Keratinocyte (primary cell): Measurements from ENCODE around the gene DNAJA4. TPM values are rescaled to one million over a fixed set of nuclear protein-coding genes. Genes with fewer than 3 reads are reported as not detected.

Source experiments
- DNase-seq: peaks from one replicate; pipeline ENCODE4 v3.0.0-alpha.2; 2011; ENCODE audit warnings: low read depth, missing footprints, low spot score
- FAIRE-seq: peaks from 2 replicates; lab custom pipeline; 2011; peaks lifted over from hg19 to GRCh38; lab: Jason Lieb, UNC
- H2AFZ ChIP-seq: 2 replicates; pipeline ENCODE4 v1.6.0; 2012; ENCODE audit warnings: low read length, control low read depth, inconsistent platforms; ENCODE audit not compliant: control insufficient read depth
- H3K27ac ChIP-seq: 2 replicates; pipeline ENCODE4 v1.5.1; 2011; ENCODE audit warnings: low read length; ENCODE audit not compliant: control insufficient read depth, insufficient read depth
- H3K27me3 ChIP-seq: 3 replicates; pipeline ENCODE4 v1.6.0; 2011; ENCODE audit warnings: low read length; ENCODE audit not compliant: control insufficient read depth, insufficient read depth; ENCODE audit errors: extremely low read depth
- H3K36me3 ChIP-seq, 2 experiments: 2 replicates in 1 of 2; 3 replicates in 1 of 2; pipeline ENCODE4 v1.5.1; 2011; ENCODE audit warnings: low read length in 2 of 2, mild to moderate bottlenecking in 1 of 2; ENCODE audit not compliant: control insufficient read depth in 2 of 2, insufficient read depth in 2 of 2; ENCODE audit errors: extremely low read depth in 1 of 2
- H3K4me1 ChIP-seq: 3 replicates; pipeline ENCODE4 v1.5.1; 2011; ENCODE audit warnings: low read length; ENCODE audit not compliant: control insufficient read depth, insufficient read depth; ENCODE audit errors: extremely low read depth
- H3K4me2 ChIP-seq: 3 replicates; pipeline ENCODE4 v1.6.0; 2011; ENCODE audit warnings: low read depth, low read length; ENCODE audit not compliant: control insufficient read depth, insufficient read depth; ENCODE audit errors: extremely low read depth
- H3K4me3 ChIP-seq, 3 experiments: fragments of 200-600 bp in 1 of 3; sonication (generic) in 1 of 3; 2 replicates in 2 of 3; 3 replicates in 1 of 3; pipeline ENCODE4 v1.5.1; 2011 to 2016; ENCODE audit warnings: low read length in 3 of 3, mild to moderate bottlenecking in 3 of 3, control low read depth in 2 of 3, inconsistent platforms in 1 of 3, low read depth in 1 of 3, mixed read lengths in 1 of 3, mixed run types in 1 of 3, moderate library complexity in 1 of 3; ENCODE audit not compliant: control insufficient read depth in 2 of 3, insufficient read depth in 2 of 3; ENCODE audit errors: extremely low read depth in 1 of 3
- H3K79me2 ChIP-seq: 2 replicates; pipeline ENCODE4 v1.6.0; 2012; ENCODE audit warnings: low read length; ENCODE audit not compliant: control insufficient read depth, insufficient read depth
- H3K9ac ChIP-seq: 3 replicates; pipeline ENCODE4 v1.6.0; 2011; ENCODE audit warnings: low read length; ENCODE audit not compliant: control insufficient read depth, insufficient read depth; ENCODE audit errors: extremely low read depth
- H3K9me1 ChIP-seq: 3 replicates; pipeline ENCODE4 v1.6.0; 2011; ENCODE audit warnings: low read length; ENCODE audit not compliant: control insufficient read depth, insufficient read depth; ENCODE audit errors: extremely low read depth
- H3K9me3 ChIP-seq: 2 replicates; pipeline ENCODE4 v1.5.1; 2012; ENCODE audit warnings: low read depth, low read length; ENCODE audit not compliant: control insufficient read depth
- H4K20me1 ChIP-seq: 3 replicates; pipeline ENCODE4 v1.6.0; 2011; ENCODE audit warnings: low read length; ENCODE audit not compliant: control insufficient read depth, insufficient read depth; ENCODE audit errors: extremely low read depth
- EZH2 ChIP-seq: IDR thresholded peaks from one replicate; pipeline ENCODE4 v1.6.1; 2012; ENCODE audit warnings: inconsistent platforms, mild to moderate bottlenecking, low read length, moderate library complexity
- dilution Hi-C: fragments of 300-500 bp; cut with MboI; formaldehyde crosslinking; loops from one replicate; pipeline ENCODE4 v1.7.0; 2020; ENCODE audit warnings: low sequenced_read_pairs; ENCODE audit not compliant: extremely low pct_ligation_motif_present
- polyA plus RNA-seq, 5 experiments: library from polyadenylated mRNA; depleted of rRNA in 3 of 5; stranded (reverse) in 3 of 5; stranded (forward) in 1 of 5; unstranded in 1 of 5; fragments of >200 nt; gene quantifications; 1 replicate in 1 of 5; 2 replicates in 3 of 5; 3 replicates in 1 of 5; pipeline versions ENCODE4 v1.2.1 to v1.2.3, GENCODE V29; 2011 to 2012; ENCODE audit warnings: missing spikeins in 2 of 5, low read depth in 1 of 5, low replicate concordance in 1 of 5
- TF ChIP-seq, protein P1 (sequence below), 3 experiments: IDR thresholded peaks in 1 of 3; conservative IDR thresholded peaks in 1 of 3; optimal IDR thresholded peaks in 1 of 3; 2 replicates in 2 of 3; 3 replicates in 1 of 3; pipeline versions ENCODE3 to v1.5.1; 2011; ENCODE audit warnings: low read length in 3 of 3, mild to moderate bottlenecking in 3 of 3, moderate library complexity in 2 of 3, control low read depth in 1 of 3, inconsistent platforms in 1 of 3; ENCODE audit not compliant: insufficient read depth in 2 of 3; ENCODE audit errors: extremely low read depth in 1 of 3

The DNAJA4 gene
- polyA plus RNA-seq, 1 donor (not counting 4 experiments of a cell fraction or from before 2014, with no cell fraction given) = 4.1 TPM

DNA sequence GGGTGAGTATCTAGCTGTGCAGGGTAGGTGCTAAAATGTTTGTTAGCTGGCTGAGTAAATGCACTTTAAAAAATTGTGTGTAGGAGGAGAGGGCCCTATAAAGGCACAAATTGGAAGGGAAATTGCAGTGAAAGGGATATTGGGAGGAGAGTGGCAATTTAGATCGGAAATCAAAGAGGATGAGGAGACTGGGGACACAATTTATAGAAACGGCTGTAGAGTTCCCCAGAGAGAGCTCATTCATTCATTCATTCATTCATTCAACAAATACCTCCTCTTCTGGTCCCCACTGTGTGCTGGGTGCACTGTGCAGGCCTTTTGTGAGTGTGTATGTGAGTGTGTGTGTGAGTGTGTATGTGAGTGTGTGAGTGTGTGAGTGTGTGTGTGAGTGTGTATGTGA is 2.4 kb downstream of the DNAJA4 start:
- peaks cover 18% of the 10 kb centered on the region for H3K4me1 ChIP-seq
- dilution Hi-C loops = no loop called here
- H3K36me3 ChIP-seq = no peaks in the 10 kb centered on the region
- H3K27me3 ChIP-seq = no peaks in the 10 kb centered on the region
- no peak overlapping the region for H2AFZ ChIP-seq
- no peaks in the 10 kb centered on the region for H3K9me3 ChIP-seq
- no peak overlapping the region for H3K27ac ChIP-seq
- H3K9me1 ChIP-seq = no peaks in the 10 kb centered on the region
- no peak overlapping the region for H3K4me2 ChIP-seq
- DNase-seq (no peak), FAIRE-seq (no peak)
- no peaks in the 10 kb centered on the region for H3K79me2 ChIP-seq
- peak overlapping the region; percentile 0 for H3K9ac ChIP-seq
- TF ChIP-seq, protein P1, sequence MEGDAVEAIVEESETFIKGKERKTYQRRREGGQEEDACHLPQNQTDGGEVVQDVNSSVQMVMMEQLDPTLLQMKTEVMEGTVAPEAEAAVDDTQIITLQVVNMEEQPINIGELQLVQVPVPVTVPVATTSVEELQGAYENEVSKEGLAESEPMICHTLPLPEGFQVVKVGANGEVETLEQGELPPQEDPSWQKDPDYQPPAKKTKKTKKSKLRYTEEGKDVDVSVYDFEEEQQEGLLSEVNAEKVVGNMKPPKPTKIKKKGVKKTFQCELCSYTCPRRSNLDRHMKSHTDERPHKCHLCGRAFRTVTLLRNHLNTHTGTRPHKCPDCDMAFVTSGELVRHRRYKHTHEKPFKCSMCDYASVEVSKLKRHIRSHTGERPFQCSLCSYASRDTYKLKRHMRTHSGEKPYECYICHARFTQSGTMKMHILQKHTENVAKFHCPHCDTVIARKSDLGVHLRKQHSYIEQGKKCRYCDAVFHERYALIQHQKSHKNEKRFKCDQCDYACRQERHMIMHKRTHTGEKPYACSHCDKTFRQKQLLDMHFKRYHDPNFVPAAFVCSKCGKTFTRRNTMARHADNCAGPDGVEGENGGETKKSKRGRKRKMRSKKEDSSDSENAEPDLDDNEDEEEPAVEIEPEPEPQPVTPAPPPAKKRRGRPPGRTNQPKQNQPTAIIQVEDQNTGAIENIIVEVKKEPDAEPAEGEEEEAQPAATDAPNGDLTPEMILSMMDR (optimal IDR thresholded peaks at IDR 0.05 in 1 of 3, IDR thresholded peaks at IDR 0.05 in 1 of 3, conservative IDR thresholded peaks at IDR 0.05 in 1 of 3; ENCODE audit: extremely low read depth in 1 of 3, insufficient read depth in 2 of 3, low read length in 3 of 3) = no peak
- no peak for TF ChIP-seq EZH2
- no peak overlapping the region for H3K4me3 ChIP-seq
- no peaks in the 10 kb centered on the region for H4K20me1 ChIP-seq

DNA sequence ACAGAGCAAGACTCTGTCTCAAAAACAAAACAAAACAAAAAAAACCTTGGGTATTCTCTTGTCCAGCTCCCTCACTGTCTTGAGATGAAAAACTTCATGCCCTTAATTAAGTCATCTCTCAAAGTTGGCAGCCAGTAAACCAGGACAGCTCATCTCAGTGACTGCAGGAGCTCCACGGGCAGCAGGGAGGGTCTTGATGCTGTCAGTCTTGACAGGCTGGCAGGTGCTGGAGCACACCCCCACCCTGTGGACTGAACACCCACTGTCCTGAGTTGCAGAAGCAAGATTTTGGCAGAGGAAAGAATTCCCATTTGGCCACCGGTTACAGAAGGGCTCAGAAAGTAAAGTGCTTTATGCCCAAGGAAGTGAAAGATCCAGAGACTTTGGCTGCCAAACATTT is 8.0 kb downstream of the DNAJA4 start:
- no peaks in the 10 kb centered on the region for H3K4me1 ChIP-seq
- DNase-seq (no peak), FAIRE-seq (no peak)
- TF ChIP-seq EZH2 = no peak
- TF ChIP-seq, protein P1 (optimal IDR thresholded peaks at IDR 0.05 in 1 of 3, IDR thresholded peaks at IDR 0.05 in 1 of 3, conservative IDR thresholded peaks at IDR 0.05 in 1 of 3; ENCODE audit: extremely low read depth in 1 of 3, insufficient read depth in 2 of 3, low read length in 3 of 3) = no peak
- H3K27ac ChIP-seq = no peak overlapping the region
- no peak overlapping the region for H3K9ac ChIP-seq
- H3K9me1 ChIP-seq = no peaks in the 10 kb centered on the region
- H3K27me3 ChIP-seq = no peaks in the 10 kb centered on the region
- H4K20me1 ChIP-seq = no peaks in the 10 kb centered on the region
- H3K4me3 ChIP-seq = no peak overlapping the region
- dilution Hi-C loops = no loop called here
- H3K36me3 ChIP-seq = peaks cover 0 to 1% of the 10 kb centered on the region in 2 experiments
- no peak overlapping the region for H3K4me2 ChIP-seq
- H2AFZ ChIP-seq = no peak overlapping the region
- no peaks in the 10 kb centered on the region for H3K9me3 ChIP-seq
- no peaks in the 10 kb centered on the region for H3K79me2 ChIP-seq
